Measurements from ENCODE around the gene LEFTY1. TPM values are rescaled to one million over a fixed set of nuclear protein-coding genes. Genes with fewer than 3 reads are reported as not detected.

The LEFTY1 gene
- total RNA-seq, 1 experiment from 2014 or later, result not detected

GRCh38 chr1:225887030-225887314 lies 2.0 kb downstream of the LEFTY1 start:
- peaks cover 4% of the 10 kb centered on the region; the same call in 1 of the 2 replicates for H3K4me1 ChIP-seq (ENCODE audit: control insufficient read depth, insufficient read depth, low read length)
- ChIA-PET POLR2A (no interaction called here), CTCF (no interaction called here)
- ATAC-seq, result no peak
- DNase-seq (ENCODE audit: low read depth, low spot score), result no peak
- H3K9me3 ChIP-seq (ENCODE audit: control insufficient read depth, insufficient read depth, low read depth, low read length), result no peaks in the 10 kb centered on the region
- no peak overlapping the region for H3K27ac ChIP-seq (ENCODE audit: low read length)
- no peaks in the 10 kb centered on the region; the same call in 1 of the 2 replicates for H3K36me3 ChIP-seq (ENCODE audit: control insufficient read depth, insufficient read depth, low read length)
- intact Hi-C loops (cut with micrococcal nuclease; ENCODE audit: unreplicated experiment) (no loop called here), in situ Hi-C loops (cut with HindIII; ENCODE audit: low pct_unique_long_range_greater_than_20kb, low sequenced_read_pairs) (no loop called here)
- no peaks in the 10 kb centered on the region for H3K27me3 ChIP-seq (ENCODE audit: control insufficient read depth, insufficient read depth, low read length)
- no peak for TF ChIP-seq REST (IDR thresholded peaks at IDR 0.05; ENCODE audit: insufficient read depth in 1 of 2, low read depth in 2 of 2, low read length in 1 of 2)
- no peak for TF ChIP-seq CTCF (IDR thresholded peaks at IDR 0.05)
- TF ChIP-seq TCF7L2 (IDR thresholded peaks at IDR 0.05; ENCODE audit: low read depth, low read length), result no peak
- TF ChIP-seq SIN3A (IDR thresholded peaks at IDR 0.05; ENCODE audit: borderline replicate concordance, insufficient read depth, low read depth, low read length), result no peak
- no peak for TF ChIP-seq POLR2AphosphoS5 (IDR thresholded peaks at IDR 0.05; ENCODE audit: low read depth, low read length)
- no TSS peak for BruUV-seq (replicated peaks)
- H3K4me3 ChIP-seq (ENCODE audit: low read depth in 2 of 2, low read length in 2 of 2), result no peak overlapping the region

- intact Hi-C loops (cut with micrococcal nuclease; ENCODE audit: unreplicated experiment), result no loop called here
- H3K4me3 ChIP-seq (ENCODE audit: low read depth in 2 of 2, low read length in 2 of 2), result no peak overlapping the region
- H3K27ac ChIP-seq (ENCODE audit: low read length), result no peak overlapping the region
- H3K4me1 ChIP-seq (ENCODE audit: control insufficient read depth, insufficient read depth, low read length), result peaks cover 4% of the 10 kb centered on the region
- POLR2A ChIA-PET, result no interaction called here
- no peaks in the 10 kb centered on the region; the same call in 1 of the 2 replicates for H3K36me3 ChIP-seq (ENCODE audit: control insufficient read depth, insufficient read depth, low read length)
- DNase-seq (ENCODE audit: low read depth, low spot score), result no peak
- BruUV-seq (replicated peaks), result no TSS peak
- no peaks in the 10 kb centered on the region for H3K9me3 ChIP-seq (ENCODE audit: control insufficient read depth, insufficient read depth, low read depth, low read length)
- no peak for ATAC-seq
- no peaks in the 10 kb centered on the region for H3K27me3 ChIP-seq (ENCODE audit: control insufficient read depth, insufficient read depth, low read length)
- CTCF ChIA-PET, result interaction anchor here (0.7 kb wide), 1 partner anchor 1734 kb away, joined by 3 read pairs; no protein-coding TSS in a partner anchor
- TF ChIP-seq SIN3A (IDR thresholded peaks at IDR 0.05; ENCODE audit: borderline replicate concordance, insufficient read depth, low read depth, low read length) (no peak), REST (IDR thresholded peaks at IDR 0.05; ENCODE audit: insufficient read depth in 1 of 2, low read depth in 2 of 2, low read length in 1 of 2) (no peak), TCF7L2 (IDR thresholded peaks at IDR 0.05; ENCODE audit: low read depth, low read length) (no peak), POLR2AphosphoS5 (IDR thresholded peaks at IDR 0.05; ENCODE audit: low read depth, low read length) (no peak), CTCF (IDR thresholded peaks at IDR 0.05) (no peak)
- in situ Hi-C loops (cut with HindIII; ENCODE audit: low pct_unique_long_range_greater_than_20kb, low sequenced_read_pairs), result no loop called here
These were observed 2.6 kb downstream of the LEFTY1 start for GRCh38 chr1:225886159-225887029.

Measured in Panc1 (cell line).